Measurements from ENCODE around the gene NDUFS7.

NDUFS7 gene

DNA sequence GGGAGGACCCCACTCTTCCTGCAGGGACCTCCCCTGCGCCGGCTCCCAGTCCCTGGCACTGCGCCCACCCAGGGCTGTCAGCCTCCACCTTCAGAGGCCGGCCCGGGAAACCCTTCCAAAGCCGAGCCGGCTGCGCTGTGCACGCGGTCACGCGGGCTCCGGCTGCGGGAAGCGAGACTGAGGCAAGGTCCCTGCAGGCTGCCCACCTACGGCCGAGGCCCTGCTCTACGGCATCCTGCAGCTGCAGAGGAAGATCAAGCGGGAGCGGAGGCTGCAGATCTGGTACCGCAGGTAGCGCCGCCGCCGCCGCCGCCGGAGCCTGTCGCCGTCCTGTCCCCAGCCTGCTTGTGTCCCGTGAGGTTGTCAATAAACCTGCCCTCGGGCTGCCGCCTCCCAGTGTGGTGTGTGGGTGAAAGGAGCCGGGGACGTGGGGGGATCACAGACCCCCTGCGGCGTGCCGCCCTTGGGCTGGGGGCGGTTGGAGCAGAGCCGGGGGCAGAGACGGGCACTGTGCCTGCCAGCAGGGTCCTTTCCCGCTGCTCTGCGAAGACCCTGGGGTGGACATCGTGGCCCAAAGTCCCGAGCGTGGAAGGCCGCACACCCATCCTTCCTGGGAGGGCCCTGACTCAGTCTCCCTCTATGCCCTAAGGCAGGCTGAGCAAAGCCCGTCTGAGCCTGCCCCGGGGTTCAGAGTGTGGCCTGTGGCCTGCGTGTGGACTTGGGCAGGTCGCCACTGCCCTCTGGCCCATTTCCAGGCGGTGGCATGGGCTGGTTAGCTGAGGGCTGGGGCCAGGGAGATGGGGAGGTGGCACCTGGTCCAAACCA, 11.7 kb downstream of the NDUFS7 start:
- no peak for DNase-seq
- no peak for TF ChIP-seq GATA1 (IDR thresholded peaks at IDR 0.05; ENCODE audit: low read depth, low read length)
- TF ChIP-seq POLR2A (IDR thresholded peaks at IDR 0.05; ENCODE audit: low read length), result no peak

DNA sequence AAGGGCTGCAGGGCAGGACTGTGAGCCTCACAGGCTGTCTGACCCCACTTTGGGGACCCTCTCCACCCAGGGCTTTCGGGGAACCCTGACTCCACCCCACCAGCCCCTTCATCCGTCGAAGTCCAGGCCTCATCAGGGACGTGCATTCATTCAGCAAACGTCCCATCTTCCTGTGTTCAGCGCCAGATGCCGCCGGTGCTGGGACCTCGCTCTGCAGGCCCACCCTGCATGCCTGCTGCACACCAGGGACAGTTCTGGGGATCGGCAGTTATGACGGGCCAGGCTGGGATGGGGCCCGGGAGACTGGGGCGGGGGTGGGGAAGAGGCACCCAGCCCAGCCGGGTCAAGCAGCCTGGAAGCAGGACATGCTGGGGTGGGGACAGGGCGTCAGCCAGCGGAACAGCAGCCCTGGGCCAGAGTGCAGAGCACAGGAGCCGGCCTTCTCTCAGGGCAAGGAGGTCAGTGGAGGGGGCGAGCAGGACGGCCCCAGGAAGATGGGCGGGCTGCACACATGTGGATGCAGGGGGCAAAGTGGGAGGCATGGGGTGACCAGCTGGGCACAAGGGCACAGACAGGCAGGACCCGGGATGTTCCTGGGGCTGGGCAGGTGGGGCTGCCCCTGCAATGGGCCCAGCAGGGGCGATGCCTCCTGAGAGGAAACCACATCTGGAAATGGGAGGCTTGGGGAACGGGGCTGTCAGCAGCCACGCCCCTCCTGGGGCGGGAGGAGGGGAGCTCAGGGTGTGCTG, 12.5 kb downstream of the NDUFS7 start:
- no peak for TF ChIP-seq POLR2A (IDR thresholded peaks at IDR 0.05; ENCODE audit: low read length)
- no peak for TF ChIP-seq GATA1 (IDR thresholded peaks at IDR 0.05; ENCODE audit: low read depth, low read length)
- no peak for DNase-seq

DNA sequence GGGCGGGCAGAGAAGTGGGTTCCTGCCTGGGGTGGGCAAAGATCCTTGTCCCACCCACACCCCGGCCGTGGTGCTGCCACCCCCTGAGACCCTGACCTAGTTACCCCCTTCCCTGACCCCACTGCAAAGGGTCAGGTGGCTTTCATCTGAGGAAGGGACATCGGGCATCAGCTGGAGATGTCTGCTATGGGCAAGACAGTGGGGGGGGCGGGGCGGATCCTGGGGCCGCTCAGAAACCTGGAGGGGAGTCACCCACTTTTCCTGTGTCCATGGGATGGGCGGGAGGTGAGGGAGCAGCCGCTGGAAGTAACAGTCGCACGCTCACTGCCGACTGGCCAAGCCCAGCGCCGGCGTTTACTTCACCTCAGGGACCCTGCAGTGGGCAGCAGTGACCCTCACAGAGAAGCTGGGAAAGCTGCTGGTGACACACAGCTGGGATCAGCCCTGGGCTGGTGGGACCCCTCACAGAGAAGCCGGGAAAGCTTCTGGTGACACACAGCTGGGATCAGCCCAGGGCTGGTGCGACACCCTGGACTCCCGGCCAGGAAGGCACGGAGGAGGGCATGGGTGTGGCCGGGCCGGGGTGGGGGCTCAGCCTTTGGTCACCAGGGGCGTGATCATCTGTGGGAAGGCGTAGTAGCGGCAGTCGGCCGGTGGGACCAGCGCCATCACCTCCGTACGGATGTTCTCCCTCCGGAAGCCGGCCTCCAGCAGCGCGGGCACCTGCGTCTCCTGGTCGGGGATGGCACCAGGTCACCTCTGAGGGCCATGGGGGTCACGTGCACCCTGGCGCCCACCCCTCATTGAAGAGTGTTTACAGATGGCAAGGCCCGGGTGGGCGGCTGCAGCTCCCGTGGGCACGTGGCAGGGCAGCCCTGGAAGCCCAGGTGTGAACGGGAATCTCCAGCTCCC, 13.3 kb downstream of the NDUFS7 start:
- no peak for DNase-seq
- TF ChIP-seq GATA1 (IDR thresholded peaks at IDR 0.05; ENCODE audit: low read depth, low read length) (no peak), POLR2A (IDR thresholded peaks at IDR 0.05; ENCODE audit: low read length) (no peak)

DNA sequence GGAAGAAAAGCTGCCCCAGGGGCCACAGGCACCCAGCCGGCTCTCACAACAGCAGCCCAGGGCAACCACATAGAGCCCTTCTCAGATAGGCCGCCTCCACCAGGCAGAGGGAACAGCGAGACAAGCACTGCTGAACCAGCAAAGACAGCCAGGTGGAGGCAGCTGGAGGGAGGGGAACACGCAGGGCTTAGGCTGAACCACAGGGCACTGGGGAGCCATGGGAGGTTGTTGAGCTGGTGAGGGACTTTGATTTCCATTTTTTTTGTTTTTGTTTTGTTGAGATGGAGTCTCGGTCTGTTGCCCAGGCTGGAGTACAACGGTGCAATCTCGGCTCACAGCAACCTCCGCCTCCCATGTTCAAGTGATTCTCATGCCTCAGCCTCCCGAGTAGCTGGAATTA, 14.1 kb downstream of the NDUFS7 start:
- no peak for DNase-seq
- TF ChIP-seq GATA1 (IDR thresholded peaks at IDR 0.05; ENCODE audit: low read depth, low read length) (no peak), POLR2A (IDR thresholded peaks at IDR 0.05; ENCODE audit: low read length) (no peak)

DNA sequence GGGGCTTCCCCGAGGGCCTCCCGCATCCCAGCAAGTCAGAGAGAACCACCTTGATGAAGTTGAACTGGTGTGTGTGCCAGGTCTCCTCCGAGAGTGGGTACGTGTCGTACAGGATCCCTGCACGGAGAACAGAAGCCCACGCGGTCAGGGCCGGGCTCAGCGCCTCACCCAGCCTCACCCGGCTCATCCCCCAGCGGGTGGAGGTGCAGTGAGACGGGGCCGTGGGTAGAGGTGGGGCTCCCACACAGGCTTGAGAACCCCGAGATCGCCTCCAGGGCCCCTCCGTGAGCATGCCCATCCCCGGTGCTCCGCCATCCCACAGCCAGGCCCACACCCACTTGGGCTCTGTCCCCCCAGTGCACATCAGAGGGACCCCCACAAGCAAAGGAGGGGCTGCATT, 15.4 kb downstream of the NDUFS7 start:
- DNase-seq, result no peak
- TF ChIP-seq POLR2A (IDR thresholded peaks at IDR 0.05; ENCODE audit: low read length), result no peak
- no peak for TF ChIP-seq GATA1 (IDR thresholded peaks at IDR 0.05; ENCODE audit: low read depth, low read length)

DNA sequence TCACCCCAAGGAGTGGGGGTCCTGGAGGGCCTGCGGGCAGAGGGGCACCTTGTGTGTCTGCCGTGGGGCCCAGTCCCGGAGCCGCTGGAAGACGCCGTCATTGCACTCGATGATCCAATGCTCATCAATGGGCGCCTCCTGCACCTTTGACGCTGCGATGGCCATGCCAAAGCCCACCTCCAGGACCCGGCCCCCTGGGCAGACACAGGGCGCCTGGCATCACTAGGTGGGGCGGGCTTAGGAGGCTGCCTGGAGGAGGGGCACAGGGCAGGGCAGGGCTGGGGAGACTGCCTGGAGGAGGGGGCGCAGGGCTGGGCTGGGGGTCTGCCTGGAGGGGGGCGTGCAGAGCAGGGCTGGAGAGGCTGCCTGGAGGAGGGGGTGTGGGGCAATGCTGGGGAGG, 16.0 kb downstream of the NDUFS7 start:
- no peak for DNase-seq

DNA sequence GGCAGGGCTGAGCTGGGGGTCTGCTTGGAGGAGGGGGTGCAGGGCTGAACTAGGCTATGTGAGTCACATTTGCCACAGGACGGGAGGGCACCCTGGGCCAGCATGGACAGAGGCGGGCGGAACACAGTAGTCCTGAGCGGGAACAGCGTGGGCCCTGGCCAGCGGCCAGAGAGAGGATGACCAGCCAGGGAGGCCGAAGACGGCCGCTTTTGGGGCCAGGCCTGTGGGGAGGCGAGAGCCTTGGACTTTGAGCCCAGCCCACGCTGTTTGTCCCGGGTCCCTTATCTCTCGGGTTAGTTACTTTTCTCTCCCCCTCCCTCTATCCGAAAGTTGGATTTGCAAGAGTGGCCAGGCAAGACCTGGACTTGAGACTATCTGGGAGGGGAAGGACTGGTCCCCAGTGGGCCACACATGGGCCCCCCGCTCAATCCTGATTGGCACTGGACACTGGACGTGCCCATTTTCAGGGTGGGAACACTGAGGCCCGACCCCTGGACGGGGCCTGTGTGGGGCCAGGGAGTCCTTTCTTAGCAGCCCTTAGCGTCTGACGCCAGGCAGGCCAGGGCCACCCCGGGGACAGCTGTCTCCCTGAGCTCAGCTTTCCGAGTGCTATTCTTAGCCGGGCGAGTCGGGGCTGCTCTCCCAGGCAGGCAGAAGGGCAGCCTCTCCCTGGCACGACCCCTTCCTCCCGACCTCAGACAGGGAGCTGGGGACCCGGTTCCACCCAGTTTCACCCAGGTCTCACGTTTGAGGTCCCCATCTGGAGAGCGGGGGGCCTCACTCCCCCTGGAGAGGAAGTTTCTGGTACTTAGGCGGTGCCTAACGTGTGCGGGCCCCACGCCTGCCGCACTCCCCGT, 16.8 kb downstream of the NDUFS7 start:
- TF ChIP-seq POLR2A (IDR thresholded peaks at IDR 0.05; ENCODE audit: low read length) (no peak), GATA1 (IDR thresholded peaks at IDR 0.05; ENCODE audit: low read depth, low read length) (no peak)
- DNase-seq, result no peak

More for the DNA sequence above, 16.0 kb downstream of the NDUFS7 start:
- TF ChIP-seq POLR2A (IDR thresholded peaks at IDR 0.05; ENCODE audit: low read length), result no peak
- TF ChIP-seq GATA1 (IDR thresholded peaks at IDR 0.05; ENCODE audit: low read depth, low read length), result no peak

DNA sequence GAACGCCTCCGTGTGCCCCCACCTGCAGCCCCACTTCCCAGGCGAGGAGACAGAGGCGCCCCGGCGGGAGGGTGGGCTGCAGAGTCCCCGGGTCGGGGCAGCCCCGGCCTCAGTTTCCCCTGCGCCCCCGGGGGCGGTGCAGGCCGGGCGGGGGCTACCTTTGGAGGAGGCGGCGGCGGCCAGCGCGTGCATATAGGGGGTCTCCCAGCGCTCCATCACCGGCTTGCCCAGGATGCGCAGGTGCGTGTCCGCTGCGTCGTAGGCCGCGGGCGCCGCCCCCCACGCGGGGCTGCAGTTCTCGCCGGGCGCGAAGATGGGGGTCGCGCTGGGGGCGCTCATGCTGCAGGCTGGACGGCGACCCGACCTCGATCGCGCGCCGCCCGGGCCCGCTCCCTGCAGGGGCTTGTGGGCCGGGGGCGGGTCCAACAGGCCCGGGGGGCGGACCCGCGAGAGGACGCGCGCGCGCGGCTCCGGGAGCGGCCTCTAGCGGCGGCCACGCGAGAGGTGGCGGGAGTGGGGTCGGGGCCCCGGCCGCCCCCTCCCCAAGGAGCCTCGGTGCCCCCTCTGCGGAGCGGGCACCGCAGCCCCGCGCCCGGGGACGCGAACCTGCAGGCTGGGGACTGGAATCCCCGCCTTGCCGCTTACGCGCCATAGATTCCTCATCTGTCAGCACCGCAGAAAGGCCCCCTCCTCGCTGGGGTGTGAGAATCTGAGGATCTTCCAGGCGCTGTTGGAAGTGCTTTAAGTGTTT, 17.6 kb downstream of the NDUFS7 start, which contains the start of gene GAMT:
Gene GAMT (minus strand): TSS at position 405 of the 751 bp plus-strand sequence. CDS start 66 bp downstream, at position 339.
- peak; percentile 53 to 61 for DNase-seq

DNA sequence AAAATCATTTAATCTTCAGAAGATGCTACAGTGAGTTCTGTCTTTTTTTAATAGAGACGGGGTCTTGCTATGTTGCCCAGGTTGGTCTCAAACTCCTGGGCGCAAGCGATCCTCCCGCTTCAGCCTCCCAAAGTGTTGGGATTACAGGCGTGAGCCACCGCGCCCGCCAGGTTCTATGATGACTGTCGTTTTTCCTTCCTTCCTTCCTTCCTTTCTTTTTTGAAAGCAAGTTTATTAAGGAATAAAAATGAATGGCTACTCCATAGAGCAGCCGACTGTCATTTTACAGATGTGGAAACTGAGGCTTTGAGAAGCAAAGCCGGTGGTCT, 18.1 kb downstream of the NDUFS7 start:
- TF ChIP-seq POLR2A (IDR thresholded peaks at IDR 0.05; ENCODE audit: low read length) (no peak), GATA1 (IDR thresholded peaks at IDR 0.05; ENCODE audit: low read depth, low read length) (no peak)
- DNase-seq, result no peak

More for the DNA sequence above, 17.6 kb downstream of the NDUFS7 start, which contains the start of gene GAMT:
- TF ChIP-seq GATA1 (IDR thresholded peaks at IDR 0.05; ENCODE audit: low read depth, low read length), result no peak
- no peak for TF ChIP-seq POLR2A (IDR thresholded peaks at IDR 0.05; ENCODE audit: low read length)

DNA sequence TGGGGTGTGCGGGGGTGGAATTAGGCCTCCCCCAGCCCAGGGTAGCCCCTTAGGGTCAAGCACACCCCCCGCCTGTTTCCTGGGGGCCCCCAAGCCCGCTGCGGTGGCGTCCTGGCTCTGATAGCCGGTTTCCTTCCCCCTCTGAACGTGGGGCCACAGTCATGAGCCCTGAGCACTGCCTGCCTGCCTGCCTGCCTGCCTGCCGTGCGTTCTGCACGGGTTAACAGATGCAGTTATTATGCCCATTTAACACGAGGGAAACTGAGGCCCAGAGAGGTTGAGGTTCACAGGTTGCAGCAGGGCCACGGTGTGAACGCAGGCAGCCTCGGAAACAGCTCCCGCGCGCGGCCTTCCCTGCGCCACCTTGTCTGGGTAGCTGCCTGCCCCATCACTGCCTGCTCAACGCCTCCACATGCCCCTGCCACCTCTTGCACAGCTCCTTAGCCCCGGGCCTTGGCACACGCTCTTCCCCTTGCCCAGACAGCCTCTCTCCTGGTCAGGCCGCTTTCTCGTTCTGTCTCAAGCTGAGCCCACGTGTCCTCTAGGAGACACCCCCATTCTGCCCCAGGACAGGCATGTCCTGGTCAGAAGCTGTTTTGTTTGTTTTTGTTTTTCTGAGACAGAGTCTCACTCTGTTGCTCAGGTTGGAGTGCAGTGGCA, 18.8 kb downstream of the NDUFS7 start:
- TF ChIP-seq GATA1 (IDR thresholded peaks at IDR 0.05; ENCODE audit: low read depth, low read length), result no peak
- no peak for TF ChIP-seq POLR2A (IDR thresholded peaks at IDR 0.05; ENCODE audit: low read length)
- no peak for DNase-seq

DNA sequence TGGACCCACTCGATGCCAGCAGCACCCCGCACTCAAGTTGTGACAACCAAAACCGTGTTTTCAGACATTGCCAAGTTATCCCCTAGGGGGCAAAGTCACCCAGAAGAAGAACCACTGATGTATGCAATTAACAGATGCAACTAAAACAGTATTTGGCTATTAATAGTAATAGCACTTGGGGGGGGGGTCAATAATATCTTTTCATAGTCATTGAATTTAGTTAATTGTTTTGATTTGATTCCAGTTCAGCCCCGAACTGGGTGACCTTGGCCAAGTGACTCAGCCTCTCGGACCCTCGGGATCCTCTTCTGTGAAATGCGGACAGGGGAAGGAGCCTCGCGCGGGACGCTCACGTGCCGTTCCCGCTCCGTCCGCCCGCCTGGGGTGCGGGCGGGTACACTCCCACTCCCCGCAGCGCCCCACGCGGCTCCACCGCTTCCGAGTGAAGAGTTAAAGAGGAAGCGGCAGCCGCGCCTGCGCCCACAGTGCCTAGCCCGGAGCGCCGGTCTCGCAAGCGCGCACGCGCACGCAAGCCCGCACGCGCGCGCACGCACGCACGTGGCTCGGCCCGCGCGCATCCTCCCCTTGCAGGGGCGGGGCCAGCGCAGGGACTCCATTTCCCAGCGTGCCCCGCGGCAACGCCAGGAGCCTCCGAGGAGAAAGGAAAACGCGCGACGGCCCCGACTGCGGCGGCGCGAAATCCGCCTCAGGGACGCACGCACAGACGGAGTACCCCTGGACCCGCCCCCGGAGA, 23.2 kb downstream of the NDUFS7 start:
- TF ChIP-seq GATA1 (IDR thresholded peaks at IDR 0.05; ENCODE audit: low read depth, low read length) (no peak), POLR2A (IDR thresholded peaks at IDR 0.05; ENCODE audit: low read length) (peak; percentile 69)
- DNase-seq, result peak; percentile 99 to 100

Data from erythroblast (primary cell).